ENCODE data around the gene MAP4K1. TPM values are rescaled to one million over a fixed set of nuclear protein-coding genes. Genes with fewer than 3 reads are reported as not detected.

MAP4K1 gene
- polyA plus RNA-seq (2013): 0.56 and 0.72 TPM in 2 replicates

DNA sequence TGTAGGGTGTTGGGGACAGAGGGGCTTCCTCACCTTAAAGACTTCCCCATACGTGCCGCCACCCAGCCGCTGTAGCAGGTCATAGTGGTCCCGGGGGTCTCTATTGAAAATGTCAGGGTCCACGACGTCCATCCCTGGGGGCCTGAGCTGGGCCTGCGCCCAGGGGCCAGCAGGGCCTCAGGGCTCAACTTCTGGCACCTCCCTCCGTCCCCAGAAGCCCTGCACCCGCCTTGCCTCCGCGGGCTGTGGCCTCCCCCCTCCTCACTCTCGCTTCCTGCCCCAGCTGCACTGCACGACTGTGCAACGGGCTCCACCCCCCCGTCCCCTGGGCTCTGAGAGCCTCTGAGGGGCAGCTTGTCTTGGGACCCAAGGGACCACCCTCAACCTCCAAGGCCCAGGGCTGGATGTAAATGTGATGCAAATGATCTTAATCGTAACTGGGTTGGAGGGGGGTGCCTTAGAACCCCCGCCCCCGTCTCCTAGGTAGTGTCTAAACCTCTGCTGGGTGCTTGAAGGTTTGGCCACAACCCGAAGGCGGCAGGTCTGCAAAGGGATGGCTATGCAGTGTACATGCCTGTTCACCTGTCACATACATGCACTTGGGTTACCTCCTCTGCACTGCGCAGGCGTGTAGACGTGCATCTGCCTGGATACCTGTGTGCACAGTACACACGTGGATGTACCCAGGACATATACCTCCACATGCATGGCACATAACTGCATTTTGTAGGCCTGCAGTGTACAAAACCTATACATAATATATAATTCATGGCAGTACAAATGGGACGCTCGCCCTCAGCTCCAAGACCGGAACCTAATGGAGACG is at the start of gene MAP4K1:
MAP4K1 (minus strand) TSS at position 190 of the 826 bp plus-strand sequence; CDS start at position 132, 58 bp downstream.
- peak within 1 kb of the TSS; percentile 55 for H2BK5ac ChIP-seq (ENCODE audit: low read depth, low read length, poor library complexity)
- peak within 1 kb of the TSS; percentile 84 for H4K91ac ChIP-seq (ENCODE audit: low read depth, low read length)
- no peak for DNase-seq
- H3K4me2 ChIP-seq (ENCODE audit: low read length): peak within 1 kb of the TSS; percentile 86
- H3K9me3 ChIP-seq (ENCODE audit: insufficient read depth, low read depth, low read length): no peaks in the 10 kb centered on the region
- H4K12ac ChIP-seq (ENCODE audit: low read depth, low read length): peak within 1 kb of the TSS; percentile 78
- H2AFZ ChIP-seq (ENCODE audit: insufficient read depth, low read length, poor library complexity): peak within 1 kb of the TSS; percentile 87
- peak within 1 kb of the TSS; percentile 41 for H2AK5ac ChIP-seq (ENCODE audit: low read length)
- peaks cover 11% of the 10 kb centered on the region in 2 experiments for H3K4me1 ChIP-seq (ENCODE audit: control insufficient read depth in 1 of 2, insufficient read depth in 2 of 2, low read length in 2 of 2)
- peak within 1 kb of the TSS; percentile 56 for H3K4ac ChIP-seq (ENCODE audit: low read depth, low read length)
- peak within 1 kb of the TSS; percentile 67 for H2BK120ac ChIP-seq (ENCODE audit: insufficient read depth, low read length, poor library complexity)
- peaks cover 8% of the 10 kb centered on the region for H3K79me1 ChIP-seq (ENCODE audit: low read length)
- peak within 1 kb of the TSS; percentile 95 for H4K8ac ChIP-seq (ENCODE audit: low read depth, low read length)
- peaks cover 10% of the 10 kb centered on the region for H3K79me2 ChIP-seq (ENCODE audit: control insufficient read depth, insufficient read depth, low read length, poor library complexity)
- H3K23ac ChIP-seq (ENCODE audit: low read length): no peak within 1 kb of the TSS
- peak within 1 kb of the TSS; percentile 55 for H3K18ac ChIP-seq (ENCODE audit: low read length)
- peak within 1 kb of the TSS; percentile 88 for H3K9ac ChIP-seq (ENCODE audit: low read length)
- no CpG with 5 or more reads among the region's 28 CpGs for WGBS (ENCODE audit: extremely low coverage, insufficient coverage, insufficient read length)
- H3K27ac ChIP-seq (ENCODE audit: low read depth, low read length): peak within 1 kb of the TSS; percentile 25
- no peaks in the 10 kb centered on the region for H3K27me3 ChIP-seq (ENCODE audit: insufficient read depth, low read length)
- H3K14ac ChIP-seq (ENCODE audit: low read length): peak within 1 kb of the TSS; percentile 81
- H2BK12ac ChIP-seq (ENCODE audit: low read length): peak within 1 kb of the TSS; percentile 20
- H3K36me3 ChIP-seq (ENCODE audit: control insufficient read depth in 1 of 2, insufficient read depth in 2 of 2, low read length in 2 of 2): peaks cover 11 to 20% of the 10 kb centered on the region in 2 experiments
- peak within 1 kb of the TSS; percentile 70 for H3K4me3 ChIP-seq (ENCODE audit: low read depth, low read length)

DNA sequence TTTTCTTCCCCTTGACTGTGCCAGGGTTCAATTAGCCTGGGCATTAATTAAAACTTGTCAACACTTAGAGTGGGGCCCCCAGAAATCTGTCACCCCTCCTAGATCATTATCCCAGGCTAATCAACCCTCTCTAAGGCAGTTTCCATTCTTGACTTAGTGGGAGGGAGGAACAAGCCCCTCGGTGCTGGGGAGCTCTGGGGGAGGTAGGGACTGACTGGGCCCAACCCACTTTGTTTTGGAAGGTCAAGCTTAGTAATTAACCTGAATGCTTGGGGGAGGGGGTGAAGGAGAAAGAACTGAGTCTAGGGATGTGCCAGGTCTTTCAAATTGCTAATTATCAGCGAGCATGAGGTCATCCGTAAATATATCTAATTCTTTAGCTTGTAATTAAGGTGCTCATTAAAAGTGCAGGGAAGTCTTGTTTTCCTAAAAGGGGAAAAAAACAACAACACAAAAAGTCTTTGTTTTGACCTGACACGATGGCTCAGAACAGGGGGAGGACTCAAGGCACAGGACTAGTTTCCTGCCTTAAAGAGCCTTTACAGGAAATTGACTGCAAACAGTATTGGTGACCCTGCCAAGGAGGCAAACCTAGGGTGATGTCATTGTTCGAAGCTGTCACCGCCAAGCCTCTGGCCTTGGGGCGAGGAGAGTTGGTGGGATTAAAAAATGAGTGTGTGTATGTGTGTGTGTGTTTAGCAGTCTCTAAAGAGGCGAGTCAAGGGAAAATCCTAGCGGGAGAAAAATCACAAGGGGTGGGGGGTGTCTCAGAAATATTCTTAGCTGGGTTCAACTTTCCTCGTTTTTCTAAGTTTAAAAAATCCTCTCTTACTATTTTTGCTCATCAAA is 49.1 kb upstream of the MAP4K1 start:
- H2BK120ac ChIP-seq (ENCODE audit: insufficient read depth, low read length, poor library complexity): peak overlapping the region; percentile 75
- peak overlapping the region; percentile 97 for H3K27ac ChIP-seq (ENCODE audit: low read depth, low read length)
- DNase-seq: no peak
- peak overlapping the region; percentile 35 for H3K4me2 ChIP-seq (ENCODE audit: low read length)
- no peak overlapping the region for H3K23ac ChIP-seq (ENCODE audit: low read length)
- H3K4ac ChIP-seq (ENCODE audit: low read depth, low read length): peak overlapping the region; percentile 50
- peak overlapping the region; percentile 60 for H3K18ac ChIP-seq (ENCODE audit: low read length)
- peak overlapping the region; percentile 28 for H2AFZ ChIP-seq (ENCODE audit: insufficient read depth, low read length, poor library complexity)
- no peaks in the 10 kb centered on the region for H3K9me3 ChIP-seq (ENCODE audit: insufficient read depth, low read depth, low read length)
- H3K9ac ChIP-seq (ENCODE audit: low read length): peak overlapping the region; percentile 47
- no peak overlapping the region for H2AK5ac ChIP-seq (ENCODE audit: low read length)
- H3K4me3 ChIP-seq (ENCODE audit: low read depth, low read length): no peak overlapping the region
- peak overlapping the region; percentile 75 for H3K14ac ChIP-seq (ENCODE audit: low read length)
- H3K79me2 ChIP-seq (ENCODE audit: control insufficient read depth, insufficient read depth, low read length, poor library complexity): peaks cover 53% of the 10 kb centered on the region
- H4K12ac ChIP-seq (ENCODE audit: low read depth, low read length): peak overlapping the region; percentile 17
- peaks cover 16 to 25% of the 10 kb centered on the region in 2 experiments for H3K36me3 ChIP-seq (ENCODE audit: control insufficient read depth in 1 of 2, insufficient read depth in 2 of 2, low read length in 2 of 2)
- peak overlapping the region; percentile 67 for H4K8ac ChIP-seq (ENCODE audit: low read depth, low read length)
- no peaks in the 10 kb centered on the region for H3K27me3 ChIP-seq (ENCODE audit: insufficient read depth, low read length)
- H2BK12ac ChIP-seq (ENCODE audit: low read length): peak overlapping the region; percentile 47
- peaks cover 73 to 78% of the 10 kb centered on the region in 2 experiments for H3K4me1 ChIP-seq (ENCODE audit: control insufficient read depth in 1 of 2, insufficient read depth in 2 of 2, low read length in 2 of 2)
- H3K79me1 ChIP-seq (ENCODE audit: low read length): peaks cover 60% of the 10 kb centered on the region
- H2BK5ac ChIP-seq (ENCODE audit: low read depth, low read length, poor library complexity): peak overlapping the region; percentile 71
- peak overlapping the region; percentile 86 for H4K91ac ChIP-seq (ENCODE audit: low read depth, low read length)
- no CpG with 5 or more reads among the region's 10 CpGs for WGBS (ENCODE audit: extremely low coverage, insufficient coverage, insufficient read length)

DNA sequence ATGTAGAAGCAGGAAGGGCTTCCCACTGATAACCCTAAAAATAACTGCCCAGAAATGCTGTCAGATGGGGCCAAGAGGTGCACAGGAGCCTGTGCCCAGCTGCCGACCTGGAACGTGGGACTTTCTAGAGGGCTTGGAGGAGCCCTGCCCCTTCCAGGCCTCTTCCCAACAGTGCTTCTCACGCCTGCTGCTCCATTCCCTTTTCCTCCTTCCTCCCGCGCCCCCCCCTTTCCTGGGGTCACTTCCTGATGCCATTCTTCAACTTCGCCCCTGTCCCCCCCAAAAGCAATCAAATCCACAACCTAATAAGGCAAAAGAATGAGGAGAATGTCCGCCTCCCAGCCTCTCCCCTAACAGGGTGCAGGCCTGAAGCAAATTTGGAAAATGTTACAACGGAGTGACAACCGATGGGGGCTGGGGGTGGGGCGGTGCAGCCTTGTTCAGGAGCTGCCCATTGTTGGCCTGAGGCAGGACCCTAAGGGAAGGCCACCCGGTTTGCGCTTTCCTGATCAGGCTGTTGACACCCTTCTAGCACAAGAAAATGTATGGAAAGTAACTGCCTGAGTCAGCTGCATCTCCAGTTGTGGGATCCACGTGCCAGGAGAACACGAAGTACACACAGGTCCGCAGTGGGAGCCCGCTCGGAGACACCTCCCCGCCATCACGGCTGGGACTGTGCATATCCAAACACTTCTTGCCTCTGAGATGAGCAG is 48.4 kb upstream of the MAP4K1 start:
- Histone ChIP-seq H4K12ac (ENCODE audit: low read depth, low read length) (peak overlapping the region; percentile 17), H3K14ac (ENCODE audit: low read length) (peak overlapping the region; percentile 75), H2BK12ac (ENCODE audit: low read length) (peak overlapping the region; percentile 46), H3K27ac (ENCODE audit: low read depth, low read length) (peak overlapping the region; percentile 97), H3K79me1 (ENCODE audit: low read length) (peaks cover 60% of the 10 kb centered on the region), H3K9me3 (ENCODE audit: insufficient read depth, low read depth, low read length) (no peaks in the 10 kb centered on the region), H3K4ac (ENCODE audit: low read depth, low read length) (peak overlapping the region; percentile 51), H3K4me1 (ENCODE audit: control insufficient read depth in 1 of 2, insufficient read depth in 2 of 2, low read length in 2 of 2) (peaks cover 73 to 81% of the 10 kb centered on the region in 2 experiments), H4K8ac (ENCODE audit: low read depth, low read length) (peak overlapping the region; percentile 67), H3K79me2 (ENCODE audit: control insufficient read depth, insufficient read depth, low read length, poor library complexity) (peaks cover 52% of the 10 kb centered on the region), H2BK5ac (ENCODE audit: low read depth, low read length, poor library complexity) (peak overlapping the region; percentile 71), H3K36me3 (ENCODE audit: control insufficient read depth in 1 of 2, insufficient read depth in 2 of 2, low read length in 2 of 2) (peaks cover 16 to 26% of the 10 kb centered on the region in 2 experiments), H3K18ac (ENCODE audit: low read length) (peak overlapping the region; percentile 60), H2BK120ac (ENCODE audit: insufficient read depth, low read length, poor library complexity) (peak overlapping the region; percentile 75), H3K4me2 (ENCODE audit: low read length) (peak overlapping the region; percentile 39), H3K9ac (ENCODE audit: low read length) (peak overlapping the region; percentile 47), H2AK5ac (ENCODE audit: low read length) (peak overlapping the region; percentile 6), H4K91ac (ENCODE audit: low read depth, low read length) (peak overlapping the region; percentile 86), H3K23ac (ENCODE audit: low read length) (no peak overlapping the region), H3K4me3 (ENCODE audit: low read depth, low read length) (no peak overlapping the region), H2AFZ (ENCODE audit: insufficient read depth, low read length, poor library complexity) (peak overlapping the region; percentile 28), H3K27me3 (ENCODE audit: insufficient read depth, low read length) (no peaks in the 10 kb centered on the region)
- WGBS (ENCODE audit: extremely low coverage, insufficient coverage, insufficient read length): no CpG with 5 or more reads among the region's 19 CpGs
- DNase-seq: peak in 1 of 2 donors; percentile 48

All from trophoblast cell (in vitro differentiated cells and primary cell).